B cell (primary cell): ENCODE results near the gene ACCS. TPM values are rescaled to one million over a fixed set of nuclear protein-coding genes. Genes with fewer than 3 reads are reported as not detected.

ENCODE experiments used
- ATAC-seq: fragments of 200-7000 bp; cut with Tn5 transposase; one replicate; pipeline ENCODE4 v1.10.0; 2021; ENCODE audit warnings: low read depth, mild to moderate bottlenecking, moderate number of reproducible peaks, moderate library complexity
- CTCF ChIA-PET: fragments of 350-600 bp; sonication (Branson Sonifier 250); formaldehyde crosslinking; loops from one replicate; lab custom pipeline; 2021; ENCODE audit warnings: antibody characterized with exemption, inconsistent platforms; lab: Charles Lee
- POLR2A ChIA-PET: fragments of 350-600 bp; sonication (Branson Sonifier 250); formaldehyde crosslinking; loops from one replicate; lab custom pipeline; 2021; ENCODE audit warnings: antibody characterized with exemption; lab: Charles Lee
- DNase-seq: peaks from one replicate; pipeline ENCODE4 v3.0.0; 2013
- H2AFZ ChIP-seq: 2 replicates; pipeline ENCODE4 v1.6.1; 2012; ENCODE audit warnings: mild to moderate bottlenecking, low read depth, low read length; ENCODE audit not compliant: insufficient read depth, poor library complexity, severe bottlenecking
- H3K27ac ChIP-seq, 2 donors: 1 replicate in 1 of 2; 2 replicates in 1 of 2; pipeline ENCODE4 v1.5.1; 2012 to 2013; ENCODE audit warnings: low read length in 2 of 2, mild to moderate bottlenecking in 2 of 2, moderate library complexity in 1 of 2
- H3K27me3 ChIP-seq, 4 experiments: fragments of 200-600 bp in 1 of 4; sonication (generic) in 1 of 4; replicated peaks in 1 of 4; 1 replicate in 2 of 4; 2 replicates in 2 of 4; pipeline versions ENCODE4 v1.6.1 to v1.7.0; 2013 to 2016; ENCODE audit warnings: low read length in 3 of 4, mild to moderate bottlenecking in 2 of 4, mixed read lengths in 1 of 4, moderate library complexity in 1 of 4; ENCODE audit not compliant: insufficient read depth in 4 of 4, control insufficient read depth in 3 of 4; ENCODE audit errors: control extremely low read depth in 1 of 4
- H3K36me3 ChIP-seq, 2 experiments: replicated peaks in 1 of 2; 1 replicate in 1 of 2; 2 replicates in 1 of 2; pipeline versions ENCODE4 v1.6.1 to v1.7.1; 2013; ENCODE audit warnings: low read length in 1 of 2; ENCODE audit not compliant: insufficient read depth in 2 of 2, control insufficient read depth in 1 of 2; ENCODE audit errors: control extremely low read depth in 1 of 2, extremely low read depth in 1 of 2
- H3K4me1 ChIP-seq, 2 donors: fragments of 200-600 bp in 1 of 2; sonication (generic) in 1 of 2; 1 replicate in 1 of 2; 2 replicates in 1 of 2; pipeline versions ENCODE4 v1.5.1 to v1.6.1; 2013 to 2017; ENCODE audit warnings: low read length in 2 of 2; ENCODE audit not compliant: control insufficient read depth in 2 of 2, insufficient read depth in 2 of 2
- H3K4me2 ChIP-seq: replicated peaks from 2 replicates; pipeline ENCODE3; 2012; ENCODE audit warnings: mild to moderate bottlenecking, low read depth, low read length; ENCODE audit not compliant: poor library complexity, severe bottlenecking
- H3K4me3 ChIP-seq, 5 experiments: fragments of 200-600 bp in 1 of 5; sonication (generic) in 1 of 5; 1 replicate in 3 of 5; 2 replicates in 2 of 5; pipeline versions ENCODE4 v1.5.1 to v1.7.0; 2011 to 2016; ENCODE audit warnings: low read length in 4 of 5, mild to moderate bottlenecking in 4 of 5, low read depth in 2 of 5, control low read depth in 1 of 5, moderate library complexity in 1 of 5; ENCODE audit not compliant: insufficient read depth in 1 of 5; ENCODE audit errors: control extremely low read depth in 1 of 5, extremely low read depth in 1 of 5
- H3K79me2 ChIP-seq: fragments of 200-600 bp; sonication (generic); one replicate; pipeline ENCODE4 v1.6.0; 2016; ENCODE audit warnings: low read length; ENCODE audit not compliant: control insufficient read depth, insufficient read depth
- H3K9ac ChIP-seq: fragments of 200-600 bp; sonication (generic); 2 replicates; pipeline ENCODE4 v1.6.1; 2017; ENCODE audit warnings: mild to moderate bottlenecking, low read length, moderate library complexity
- H3K9me3 ChIP-seq, 3 donors: one replicate each; pipeline versions ENCODE4 v1.6.1 to v1.7.1; 2013; ENCODE audit warnings: low read length in 2 of 3; ENCODE audit not compliant: control insufficient read depth in 2 of 3, insufficient read depth in 1 of 3; ENCODE audit errors: control extremely low read depth in 1 of 3
- H4K20me1 ChIP-seq: 2 replicates; pipeline ENCODE4 v1.6.0; 2012; ENCODE audit warnings: mild to moderate bottlenecking, low read length; ENCODE audit not compliant: insufficient read depth, control insufficient read depth, poor library complexity, severe bottlenecking
- H3K27ac Mint-ChIP-seq: one replicate; pipeline ENCODE4 v1.8.0; 2021; ENCODE audit warnings: mixed read lengths
- H3K27me3 Mint-ChIP-seq: one replicate; pipeline ENCODE4 v1.8.0; 2021; ENCODE audit warnings: mixed read lengths
- H3K4me1 Mint-ChIP-seq: one replicate; pipeline ENCODE4 v1.8.0; 2021; ENCODE audit warnings: mixed read lengths
- H3K4me3 Mint-ChIP-seq: one replicate; pipeline ENCODE4 v1.8.0; 2021; ENCODE audit warnings: mixed read lengths
- H3K9me3 Mint-ChIP-seq: one replicate; pipeline ENCODE4 v1.8.0; 2022; ENCODE audit warnings: mixed read lengths; ENCODE audit not compliant: insufficient read depth
- EZH2 ChIP-seq: IDR thresholded peaks from 2 replicates; pipeline ENCODE4 v1.6.1; 2012; ENCODE audit warnings: borderline replicate concordance, low read depth, mild to moderate bottlenecking, moderate library complexity, low read length; ENCODE audit not compliant: insufficient read depth, poor library complexity, severe bottlenecking
- WGBS: methylation state at CpG from one replicate; pipeline ENCODE4 v1.1.5; 2013; ENCODE audit warnings: missing lambda C conversion rate; ENCODE audit not compliant: insufficient coverage; 5-methylcytosine and 5-hydroxymethylcytosine counted together
- intact Hi-C: fragments of 100-400 bp; cut with micrococcal nuclease; formaldehyde crosslinking; loops from one replicate; pipeline ENCODE4 v1.10.0; 2022
- polyA plus RNA-seq: library from polyadenylated mRNA; depleted of rRNA; stranded (reverse); fragments of >200 nt; gene quantifications from 2 replicates; pipeline ENCODE4 v1.2.3, GENCODE V29; 2012
- total RNA-seq, 2 donors: library from RNA; stranded (reverse); fragments of 120-200 nt in 1 of 2; gene quantifications; 1 replicate in 1 of 2; 2 replicates in 1 of 2; pipeline versions ENCODE4 v1.2.3 to v1.2.4, GENCODE V29; 2013 to 2022
- TF ChIP-seq, protein P1 (sequence below): fragments of 200-600 bp; IDR thresholded peaks from one replicate; pipeline ENCODE4 v1.8.0; 2022; ENCODE audit warnings: antibody characterized with exemption, mild to moderate bottlenecking

ACCS gene
- total and polyA plus RNA-seq, 2 donors (not counting 1 experiment from before 2014, with no cell fraction given), result 59.5 to 63.2 TPM

DNA sequence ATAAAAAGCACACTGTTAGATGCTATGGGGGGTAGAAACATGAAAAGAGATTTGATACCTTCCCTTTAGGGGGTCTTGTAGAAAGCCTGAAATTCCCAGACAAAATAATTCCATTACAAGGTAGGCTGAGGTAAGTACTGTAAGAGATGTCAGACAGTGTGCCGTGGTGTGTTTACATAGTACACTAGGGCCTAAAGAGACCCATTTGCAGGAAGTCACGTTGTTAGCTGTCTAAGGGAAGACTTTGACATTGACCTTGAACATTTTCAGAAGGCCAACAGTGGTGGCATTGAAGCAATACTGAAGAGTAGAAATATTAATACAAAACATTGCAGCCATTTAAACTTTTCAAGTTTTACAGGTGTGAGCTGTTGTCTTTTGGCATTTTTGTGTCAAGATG lies 60.2 kb downstream of the ACCS start:
- H4K20me1 ChIP-seq, result no peaks in the 10 kb centered on the region
- no peak overlapping the region for H3K4me2 ChIP-seq
- CTCF ChIA-PET, result no interaction called here
- H3K79me2 ChIP-seq, result no peaks in the 10 kb centered on the region
- no peaks in the 10 kb centered on the region for H3K27me3 ChIP-seq
- H3K27me3 Mint-ChIP-seq, result no peaks in the 10 kb centered on the region
- intact Hi-C loops, result no loop called here
- DNase-seq (no peak), ATAC-seq (no peak)
- no peak overlapping the region for H3K27ac Mint-ChIP-seq
- no peaks in the 10 kb centered on the region for H3K4me1 ChIP-seq
- WGBS, result no CpG with 5 or more reads among the region's 2 CpGs
- H3K4me3 Mint-ChIP-seq, result no peak overlapping the region
- peaks cover 2% of the 10 kb centered on the region for H3K4me1 Mint-ChIP-seq
- H2AFZ ChIP-seq, result no peak overlapping the region
- no peak for TF ChIP-seq EZH2
- TF ChIP-seq, protein P1, sequence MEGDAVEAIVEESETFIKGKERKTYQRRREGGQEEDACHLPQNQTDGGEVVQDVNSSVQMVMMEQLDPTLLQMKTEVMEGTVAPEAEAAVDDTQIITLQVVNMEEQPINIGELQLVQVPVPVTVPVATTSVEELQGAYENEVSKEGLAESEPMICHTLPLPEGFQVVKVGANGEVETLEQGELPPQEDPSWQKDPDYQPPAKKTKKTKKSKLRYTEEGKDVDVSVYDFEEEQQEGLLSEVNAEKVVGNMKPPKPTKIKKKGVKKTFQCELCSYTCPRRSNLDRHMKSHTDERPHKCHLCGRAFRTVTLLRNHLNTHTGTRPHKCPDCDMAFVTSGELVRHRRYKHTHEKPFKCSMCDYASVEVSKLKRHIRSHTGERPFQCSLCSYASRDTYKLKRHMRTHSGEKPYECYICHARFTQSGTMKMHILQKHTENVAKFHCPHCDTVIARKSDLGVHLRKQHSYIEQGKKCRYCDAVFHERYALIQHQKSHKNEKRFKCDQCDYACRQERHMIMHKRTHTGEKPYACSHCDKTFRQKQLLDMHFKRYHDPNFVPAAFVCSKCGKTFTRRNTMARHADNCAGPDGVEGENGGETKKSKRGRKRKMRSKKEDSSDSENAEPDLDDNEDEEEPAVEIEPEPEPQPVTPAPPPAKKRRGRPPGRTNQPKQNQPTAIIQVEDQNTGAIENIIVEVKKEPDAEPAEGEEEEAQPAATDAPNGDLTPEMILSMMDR, result no peak
- no peak overlapping the region for H3K4me3 ChIP-seq
- H3K36me3 ChIP-seq, result peaks cover 12 to 64% of the 10 kb centered on the region in 2 experiments
- POLR2A ChIA-PET, result no interaction called here
- H3K27ac ChIP-seq, result no peak overlapping the region
- H3K9me3 ChIP-seq, result no peaks in the 10 kb centered on the region
- no peak overlapping the region for H3K9ac ChIP-seq
- H3K9me3 Mint-ChIP-seq, result no peaks in the 10 kb centered on the region

DNA sequence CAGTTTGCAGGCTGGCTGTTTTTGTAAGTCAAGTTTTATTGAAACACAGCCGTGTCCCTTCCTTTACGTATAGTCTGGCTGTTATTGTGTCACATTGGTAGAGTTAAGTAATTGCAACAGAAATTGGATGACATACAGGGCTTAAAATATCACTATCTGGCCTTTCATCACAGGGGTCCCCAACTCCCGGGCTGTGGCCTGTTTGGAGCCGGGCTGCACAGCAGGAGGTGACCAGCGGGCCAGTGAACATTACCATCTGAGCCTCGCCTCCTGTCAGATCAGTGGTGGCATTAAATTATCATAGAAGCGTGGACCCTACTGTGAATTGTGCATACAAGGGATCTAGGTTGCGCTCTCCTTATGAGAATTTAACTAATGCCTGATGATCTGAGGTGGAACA lies 61.1 kb downstream of the ACCS start:
- Mint-ChIP-seq H3K27ac (no peak overlapping the region), H3K27me3 (no peaks in the 10 kb centered on the region), H3K9me3 (no peaks in the 10 kb centered on the region), H3K4me3 (no peak overlapping the region), H3K4me1 (no peaks in the 10 kb centered on the region)
- CTCF ChIA-PET, result interaction anchor here (1.6 kb wide), 1 partner anchor 34 kb away, joined by 3 read pairs; no protein-coding TSS in a partner anchor
- no peak overlapping the region for H3K9ac ChIP-seq
- no peaks in the 10 kb centered on the region for H3K4me1 ChIP-seq
- H3K27me3 ChIP-seq, result no peaks in the 10 kb centered on the region
- no peaks in the 10 kb centered on the region for H3K9me3 ChIP-seq
- intact Hi-C loops, result no loop called here
- H3K4me2 ChIP-seq, result no peak overlapping the region
- no peak overlapping the region for H3K4me3 ChIP-seq
- H3K27ac ChIP-seq, result no peak overlapping the region
- H3K36me3 ChIP-seq, result peaks cover 12 to 66% of the 10 kb centered on the region in 2 experiments
- H2AFZ ChIP-seq, result no peak overlapping the region
- H4K20me1 ChIP-seq, result no peaks in the 10 kb centered on the region
- no peak for TF ChIP-seq EZH2
- TF ChIP-seq, protein P1, result no peak
- POLR2A ChIA-PET, result no interaction called here
- no peak for ATAC-seq
- no peaks in the 10 kb centered on the region for H3K79me2 ChIP-seq
- DNase-seq, result no peak
- 98% methylated on average over 5 of the region's 8 CpGs for WGBS
